D341Med (cell line): Measurements from ENCODE around the gene MIB1.
"Not testable (repeated sequence)": the region's sequence is repeated elsewhere in the genome, so short reads cannot be mapped to it uniquely, and the experiment has no call there.

ENCODE experiments used
- DNase-seq: peaks from one replicate; pipeline ENCODE4 v3.0.0; 2012; ENCODE audit warnings: low spot score

The MIB1 gene

DNA sequence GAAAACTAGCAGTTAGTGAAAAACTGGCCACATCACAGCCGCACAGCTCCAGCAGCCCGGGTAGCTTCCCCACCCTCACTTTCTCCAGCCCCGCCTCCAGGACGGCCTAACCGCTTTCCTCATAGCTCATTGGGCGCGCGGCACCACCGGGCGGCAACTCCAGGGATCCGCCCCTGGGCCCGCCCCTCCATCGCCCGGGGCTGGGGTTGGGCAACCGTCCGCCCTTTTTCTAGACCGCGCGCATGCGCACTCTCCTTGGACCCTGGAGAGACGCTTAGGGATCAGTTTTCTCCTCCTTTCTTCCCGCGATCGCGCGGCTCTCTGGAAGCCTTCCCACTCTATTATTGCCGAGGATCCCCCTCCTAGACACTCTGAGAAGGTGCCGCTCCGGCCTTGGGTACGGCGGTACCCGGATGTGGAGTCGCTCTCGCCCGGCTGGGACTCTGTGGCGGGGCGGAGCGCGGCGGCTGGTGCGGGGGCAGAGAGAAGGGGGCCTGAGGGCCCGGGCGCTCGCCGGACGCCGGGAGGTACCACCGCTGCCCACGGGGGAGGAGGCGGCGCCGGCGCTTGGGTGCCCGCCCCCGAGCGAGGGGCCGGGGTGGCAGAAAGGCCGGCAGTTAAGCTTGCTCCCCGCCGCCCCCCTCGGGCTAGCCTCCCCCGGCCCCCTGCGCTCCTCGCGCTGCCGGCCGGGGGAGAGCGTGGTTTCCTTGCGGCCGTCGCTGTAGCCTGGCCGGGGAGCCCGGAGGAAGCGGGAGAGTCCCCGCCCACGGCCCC lies at the start of gene MIB1:
Gene MIB1 (plus strand): TSS at position 255 of the 774 bp plus-strand sequence. CDS start 792 bp downstream, outside the sequence.
- DNase-seq, result peak; percentile 100

DNA sequence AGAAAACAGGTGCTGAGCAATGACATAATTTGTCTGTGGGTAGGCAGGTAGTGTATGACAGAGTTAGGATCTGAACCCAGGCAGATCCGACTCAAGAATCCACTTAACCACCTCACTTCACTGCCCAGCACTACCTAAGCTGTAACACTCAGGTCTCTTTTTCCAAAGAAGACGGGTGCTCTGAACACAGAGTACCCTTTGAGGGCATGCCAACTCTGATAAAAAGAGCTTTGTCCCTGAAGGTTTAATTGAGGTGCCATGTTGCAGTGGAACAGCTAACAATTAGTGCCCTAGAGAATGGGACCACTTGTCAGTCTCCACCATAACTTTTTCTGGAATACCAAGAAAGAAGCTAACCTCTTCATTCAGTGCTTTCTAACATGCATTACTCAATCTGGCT lies 47.3 kb upstream of the MIB1 start:
- DNase-seq, result no peak

DNA sequence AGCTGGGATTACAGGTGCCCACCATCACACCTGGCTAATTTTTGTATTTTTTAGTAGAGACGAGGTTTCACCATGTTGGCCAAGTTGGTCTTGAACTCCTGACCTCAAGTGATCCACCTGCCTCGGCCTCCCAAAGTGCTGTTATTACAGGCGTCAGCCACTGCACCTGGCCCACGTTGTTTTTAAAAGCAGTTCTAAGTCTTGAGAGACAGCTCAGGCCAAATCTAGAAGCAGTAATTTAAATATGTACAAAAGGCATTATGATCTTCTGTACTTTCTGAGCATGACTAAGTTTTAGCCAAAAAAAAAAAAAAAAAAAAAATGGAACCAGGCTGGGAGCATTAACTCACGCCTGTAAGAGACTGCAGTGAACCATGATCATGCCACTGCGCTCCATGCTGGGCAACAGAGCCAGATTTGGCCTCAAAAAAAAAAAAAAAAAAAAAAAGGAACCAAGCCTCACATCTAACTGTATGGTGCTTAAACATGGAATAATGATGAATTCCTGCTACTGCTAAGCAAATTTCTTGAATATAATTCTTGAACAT lies 40.0 kb upstream of the MIB1 start:
- DNase-seq, result no peak

DNA sequence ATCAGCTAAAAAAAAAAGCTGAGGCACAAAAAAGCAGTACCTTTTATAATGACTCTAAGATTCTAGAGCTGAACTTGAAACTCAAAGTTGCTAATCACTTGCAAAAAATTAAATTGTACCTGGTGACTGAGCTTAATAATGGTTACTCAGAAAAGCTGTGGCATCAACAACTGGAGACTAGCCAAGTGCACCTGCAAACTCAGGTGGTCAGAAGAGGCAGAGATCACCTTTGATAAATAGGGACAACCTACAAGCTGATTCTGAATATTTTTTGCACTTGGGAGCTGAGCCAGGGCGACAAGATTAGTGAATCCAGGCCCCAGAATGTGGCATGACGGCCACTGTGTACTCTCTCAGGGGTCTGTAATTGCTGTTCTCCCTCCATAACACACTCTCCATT lies 39.0 kb upstream of the MIB1 start:
- no peak for DNase-seq

DNA sequence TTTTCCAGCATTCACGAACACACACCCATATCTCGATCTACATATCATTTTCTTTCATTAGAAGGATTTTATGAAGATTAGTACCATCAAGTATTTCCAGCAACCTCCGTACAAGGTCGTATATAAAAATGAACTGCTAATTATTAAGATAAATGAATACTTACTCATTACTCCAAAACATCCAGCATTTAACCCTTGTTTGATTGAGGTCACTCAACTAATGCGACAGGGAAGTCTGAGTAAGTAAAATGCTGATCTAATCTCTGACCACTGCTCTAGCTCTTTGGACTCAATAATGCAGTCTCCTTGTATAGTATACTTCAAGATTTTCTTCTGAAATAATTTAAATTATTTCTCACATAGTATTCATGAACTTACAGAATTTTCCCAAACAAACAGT lies 38.0 kb upstream of the MIB1 start:
- DNase-seq, result no peak

DNA sequence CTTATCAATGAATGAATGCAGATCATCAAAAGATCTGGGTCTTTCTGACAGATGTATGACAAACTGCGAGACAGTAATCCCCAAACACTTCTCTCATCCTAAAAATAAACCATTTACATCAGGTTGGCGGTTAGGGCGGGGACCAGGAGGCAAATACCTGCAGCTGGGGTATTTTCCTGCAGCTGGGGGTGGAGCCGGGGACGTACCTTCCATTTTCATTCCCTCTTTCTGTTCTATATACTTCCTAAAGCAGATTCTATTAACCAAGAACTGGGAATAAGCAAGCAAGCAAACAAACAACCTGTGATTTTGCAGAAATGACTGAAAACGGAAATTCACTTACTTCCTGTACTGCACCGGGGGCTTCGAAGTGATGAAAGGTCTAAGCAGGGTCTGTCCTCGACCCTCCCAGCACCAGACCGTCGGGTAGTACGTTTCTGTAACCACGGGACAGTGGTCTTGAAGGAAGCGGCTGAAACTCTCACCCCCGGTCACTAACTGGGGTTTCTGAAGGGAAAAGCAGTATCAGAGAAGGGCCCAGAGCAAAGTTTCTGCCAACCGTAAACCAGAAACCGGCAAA lies 37.3 kb upstream of the MIB1 start:
- DNase-seq, result peak; percentile 55

DNA sequence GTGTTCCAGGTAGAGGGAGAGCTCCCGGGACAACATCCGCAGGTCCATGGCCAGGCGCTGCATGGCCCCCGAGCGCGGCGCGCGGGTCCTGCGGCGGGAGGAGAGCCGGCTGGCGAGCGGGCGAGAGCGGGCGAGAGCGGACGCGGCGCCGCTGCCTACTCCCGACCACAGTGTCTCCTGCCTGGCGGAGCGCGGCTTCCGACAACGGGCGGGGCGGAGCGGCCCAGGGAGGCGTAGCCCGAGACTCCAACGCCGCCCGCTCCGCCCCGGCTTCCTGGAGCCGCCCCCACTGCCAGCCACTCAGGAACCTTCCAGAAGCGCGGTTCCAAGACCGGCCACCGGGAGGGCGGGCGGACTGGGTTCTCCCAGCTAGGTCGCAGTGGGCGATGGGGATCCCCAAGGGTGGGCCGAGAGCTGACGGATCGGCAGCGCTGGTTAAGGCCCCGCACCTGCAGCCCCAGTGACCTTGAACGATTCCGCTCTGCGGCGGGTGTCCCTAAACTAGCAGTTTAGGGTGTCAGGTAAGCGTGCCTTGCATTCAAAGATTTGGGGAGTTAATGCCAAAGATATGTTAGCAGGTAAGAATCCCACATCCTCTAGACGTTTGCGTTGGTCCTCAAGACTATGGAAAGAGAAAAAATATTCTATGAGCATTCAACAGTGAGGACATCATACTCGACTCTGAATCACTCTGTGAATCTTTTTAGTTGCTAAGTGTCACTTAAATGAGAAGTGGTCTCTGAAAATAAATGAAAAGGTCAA lies 35.8 kb upstream of the MIB1 start, which contains the start of gene ABHD3:
Gene ABHD3 (minus strand): TSS at position 172 of the 762 bp plus-strand sequence. CDS start 109 bp downstream, at position 63.
- peak; percentile 97 for DNase-seq

DNA sequence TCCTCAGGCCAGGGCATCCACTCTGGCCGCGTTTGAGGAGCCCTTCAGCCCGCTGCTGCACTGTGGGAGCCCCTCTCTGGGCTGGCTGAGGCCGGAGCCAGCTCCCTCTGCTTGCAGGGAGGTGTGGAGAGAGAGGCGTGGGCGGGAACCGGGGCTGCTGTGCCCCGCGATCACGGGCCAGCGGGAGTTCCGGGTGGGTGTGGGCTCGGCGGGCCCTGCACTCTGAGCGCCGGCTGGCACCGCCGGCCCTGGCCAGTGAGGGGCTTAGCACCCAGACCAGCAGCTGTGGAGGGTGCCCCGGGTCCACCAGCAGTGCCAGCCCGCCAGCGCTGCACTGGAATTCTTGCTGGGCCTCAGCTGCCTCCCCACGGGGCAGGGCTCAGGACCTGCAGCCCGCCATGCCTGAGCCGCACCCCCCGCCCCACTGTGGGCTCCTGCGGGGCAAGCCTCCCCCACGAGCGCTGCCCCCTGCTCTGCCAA lies 34.2 kb upstream of the MIB1 start:
- no peak for DNase-seq

DNA sequence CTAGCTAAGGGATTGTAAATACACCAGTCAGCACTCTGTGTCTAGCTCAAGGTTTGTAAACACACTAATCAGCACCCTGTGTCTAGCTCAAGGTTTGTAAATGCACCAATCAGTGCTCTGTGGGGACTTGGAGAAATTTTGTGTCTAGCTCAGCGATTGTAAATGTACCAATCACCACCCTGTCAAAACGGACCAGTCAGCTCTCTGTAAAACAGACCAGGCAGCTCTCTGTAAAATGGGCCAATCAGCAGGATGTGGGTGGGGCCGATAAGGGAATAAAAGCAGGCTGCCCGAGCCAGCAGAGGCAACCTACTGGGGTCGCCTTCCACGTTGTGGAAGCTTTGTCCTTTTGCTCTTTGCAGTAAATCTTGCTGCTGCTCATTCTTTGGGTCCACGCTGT lies 33.5 kb upstream of the MIB1 start:
- DNase-seq, result not testable (repeated sequence)

DNA sequence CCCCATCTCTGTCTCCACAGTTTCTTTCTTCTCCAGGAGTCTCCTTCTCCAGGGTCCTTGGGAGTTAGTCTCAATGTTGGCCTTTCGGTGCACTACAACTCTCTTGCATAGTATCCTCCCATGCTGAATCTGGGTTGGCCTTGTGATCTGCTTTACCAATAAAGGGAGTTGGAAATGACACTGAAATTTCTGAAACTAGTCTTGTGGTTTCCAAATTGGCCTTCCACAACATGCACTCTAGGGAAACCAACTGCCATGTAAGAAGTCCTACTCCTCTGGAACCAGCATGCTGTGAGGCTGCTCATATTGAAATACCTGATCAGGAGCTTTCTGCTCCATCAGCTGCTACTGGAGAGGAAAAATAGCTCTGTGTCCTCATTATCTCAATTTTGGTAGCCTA lies 26.1 kb upstream of the MIB1 start:
- no peak for DNase-seq

DNA sequence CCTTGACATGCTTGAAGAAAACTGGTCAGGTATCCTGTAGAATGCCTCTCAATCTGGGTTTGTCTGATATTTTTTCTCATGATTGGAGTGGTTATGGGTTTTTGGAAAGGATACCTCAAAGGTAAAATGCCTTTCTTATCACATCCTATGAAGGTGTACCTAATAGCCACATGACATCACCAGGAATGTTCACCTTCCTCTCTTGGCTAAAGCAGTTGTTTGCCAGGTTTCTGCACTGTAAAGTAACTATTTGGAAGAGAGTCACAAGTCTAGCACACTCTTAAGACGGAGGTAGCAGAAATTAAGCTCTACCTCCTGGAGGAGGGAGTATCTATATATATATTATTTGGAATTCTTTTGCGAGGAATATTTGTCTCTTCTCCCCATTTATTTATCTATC lies 17.9 kb upstream of the MIB1 start:
- no peak for DNase-seq

DNA sequence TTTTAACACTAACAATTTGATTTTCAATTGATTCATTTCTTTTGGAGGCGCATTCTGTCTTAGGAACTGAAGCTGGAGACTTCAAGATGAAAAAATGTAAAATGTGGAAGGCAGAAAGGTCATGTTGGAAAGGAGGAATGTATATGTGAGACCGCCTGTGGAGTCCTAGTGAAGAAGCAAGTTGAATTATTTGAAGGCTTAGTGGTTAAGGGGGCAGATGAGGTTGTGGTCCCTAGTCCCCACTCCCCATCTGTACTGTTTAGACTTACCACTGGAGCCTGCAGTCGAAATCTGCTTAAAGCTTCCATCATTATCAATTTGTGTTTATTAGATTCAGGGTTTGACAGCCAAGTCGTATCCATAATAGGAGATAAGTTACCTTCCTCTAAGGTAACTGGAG lies 15.4 kb upstream of the MIB1 start:
- DNase-seq, result no peak

DNA sequence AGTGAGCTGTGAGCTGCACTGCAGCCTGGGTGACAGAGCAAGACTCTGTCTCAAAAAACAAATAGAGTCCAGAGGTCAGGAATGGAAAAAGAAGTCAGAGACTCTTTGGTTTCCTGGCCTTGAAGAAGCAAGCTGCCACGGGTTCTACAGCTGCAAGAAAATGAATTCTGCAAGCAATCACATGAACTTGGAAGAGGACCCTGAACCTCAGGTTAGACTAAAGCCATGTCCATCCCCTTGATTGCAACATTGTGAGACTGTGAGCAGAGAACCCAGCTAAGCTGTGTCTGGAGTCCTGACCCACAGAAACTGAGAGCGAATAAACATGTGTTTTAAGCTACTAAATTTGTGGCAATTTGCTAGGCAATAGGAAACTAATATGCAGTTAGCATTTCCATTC lies 12.9 kb upstream of the MIB1 start:
- no peak for DNase-seq

DNA sequence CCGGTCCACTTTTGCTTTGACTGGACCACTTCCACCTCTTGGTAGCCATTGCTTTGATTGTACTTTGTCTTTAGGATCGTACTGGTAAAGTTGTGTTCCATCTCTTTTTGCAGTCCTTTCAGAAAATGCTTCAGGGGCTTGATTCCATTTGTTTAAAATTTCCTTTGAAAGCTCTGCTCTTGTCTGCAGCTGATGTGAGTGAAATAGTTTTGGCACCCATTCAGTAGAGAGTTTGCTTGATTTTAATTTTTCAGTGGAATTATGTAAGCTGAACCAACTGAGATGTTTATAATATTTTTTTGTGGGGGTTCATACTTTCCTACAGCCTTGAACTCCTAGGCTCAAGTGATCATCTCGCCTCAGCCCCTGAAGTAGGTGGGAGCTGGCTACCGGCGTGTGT lies 7.6 kb upstream of the MIB1 start:
- no peak for DNase-seq

DNA sequence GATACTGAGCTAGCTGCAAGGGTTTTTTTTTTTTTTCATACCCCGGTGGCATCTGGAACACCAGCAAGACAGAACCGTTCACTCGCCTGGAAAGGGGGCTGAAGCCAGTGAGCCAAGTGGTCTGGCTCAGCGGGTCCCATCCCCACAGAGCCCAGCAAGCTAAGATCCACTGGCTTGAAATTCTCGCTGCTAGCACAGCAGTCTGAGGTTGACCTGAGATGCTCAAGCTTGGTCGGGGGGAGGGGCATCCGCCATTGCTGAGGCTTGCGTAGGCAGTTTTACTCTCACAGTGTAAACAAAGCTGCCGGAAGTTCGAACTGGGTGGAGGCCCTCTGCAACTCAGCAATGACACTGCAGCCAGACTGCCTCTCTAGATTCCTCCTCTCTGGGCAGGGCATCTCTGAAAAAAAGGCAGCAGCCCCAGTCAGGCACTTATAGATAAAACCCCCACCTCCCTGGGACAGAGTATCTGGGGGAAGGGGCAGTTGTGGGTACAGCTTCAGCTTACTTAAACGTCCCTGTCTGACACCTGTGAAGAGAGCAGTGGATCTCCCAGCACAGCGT lies 5.1 kb upstream of the MIB1 start:
- no peak for DNase-seq

DNA sequence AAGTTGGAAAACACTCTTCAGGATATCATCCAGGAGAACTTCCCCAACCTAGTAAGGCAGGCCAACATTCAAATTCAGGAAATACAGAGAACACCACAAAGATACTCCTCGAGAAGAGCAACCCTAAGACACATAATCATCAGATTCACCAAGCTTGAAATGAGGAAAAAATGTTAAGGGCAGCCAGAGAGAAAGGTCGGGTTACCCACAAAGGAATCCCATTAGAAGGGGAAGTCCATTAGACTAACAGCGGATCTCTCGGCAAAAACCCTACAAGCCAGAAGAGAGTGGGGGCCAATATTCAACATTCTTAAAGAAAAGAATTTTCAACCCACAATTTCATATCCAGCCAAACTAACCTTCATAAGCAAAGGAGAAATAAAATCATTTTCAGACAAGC lies 3.7 kb upstream of the MIB1 start:
- not testable (repeated sequence) for DNase-seq

DNA sequence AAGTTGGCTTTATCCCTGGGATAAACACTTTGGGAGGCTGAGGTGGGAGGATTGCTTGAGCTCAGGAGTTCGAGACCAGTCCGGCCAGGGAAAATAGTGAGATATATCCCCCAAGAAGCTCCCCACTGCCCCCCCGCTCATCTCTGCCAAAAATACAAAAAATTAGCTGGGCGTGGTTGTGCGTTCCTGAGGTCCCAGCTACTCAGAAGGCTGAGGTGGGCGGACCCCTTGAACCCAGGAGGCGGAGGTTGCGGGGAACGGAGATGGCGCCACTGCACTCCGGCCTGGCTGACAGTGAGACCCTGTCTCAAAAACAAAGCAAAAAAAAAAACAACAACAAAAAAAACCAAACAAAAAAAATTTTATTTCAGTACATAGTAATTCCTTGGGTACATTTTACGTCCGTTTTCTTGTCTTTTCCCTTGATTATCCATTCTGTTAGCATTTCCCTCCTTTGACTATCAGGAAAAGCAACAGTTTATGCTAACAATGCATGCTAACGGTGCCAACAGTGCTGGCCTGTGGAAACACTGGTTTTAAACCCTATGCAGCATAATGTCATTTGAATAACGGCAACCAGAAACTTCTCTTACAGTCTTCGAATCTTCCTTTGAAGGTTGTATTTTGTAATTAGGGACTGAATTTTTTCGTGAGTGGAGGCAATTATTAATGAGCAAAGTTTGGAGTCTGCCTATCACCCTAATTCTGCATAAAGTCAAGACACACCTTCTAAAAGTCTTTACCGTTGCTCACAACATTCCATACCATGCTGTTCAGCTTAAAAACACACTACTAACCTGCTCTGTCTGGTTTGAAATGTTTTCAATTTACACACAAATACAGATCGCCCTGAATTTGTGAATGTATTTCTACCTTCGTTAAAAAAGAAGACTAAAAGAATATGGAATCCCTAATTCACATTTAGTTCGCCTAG lies 721 bp upstream of the MIB1 start:
- no peak for DNase-seq

DNA sequence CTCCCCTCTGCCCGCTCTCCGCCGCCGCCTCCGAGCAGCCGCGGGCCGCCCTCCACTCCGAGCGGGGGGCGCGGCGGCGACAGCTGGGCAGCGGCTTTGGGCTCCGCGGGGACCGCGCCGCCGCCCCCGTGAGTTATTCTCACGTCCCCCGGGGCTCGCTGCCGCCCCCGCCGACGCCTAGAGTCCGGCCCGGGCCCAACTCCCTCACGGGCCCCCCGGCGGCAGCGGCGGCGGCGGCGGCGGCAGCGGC lies 645 bp downstream of the MIB1 start:
- peak; percentile 91 for DNase-seq

DNA sequence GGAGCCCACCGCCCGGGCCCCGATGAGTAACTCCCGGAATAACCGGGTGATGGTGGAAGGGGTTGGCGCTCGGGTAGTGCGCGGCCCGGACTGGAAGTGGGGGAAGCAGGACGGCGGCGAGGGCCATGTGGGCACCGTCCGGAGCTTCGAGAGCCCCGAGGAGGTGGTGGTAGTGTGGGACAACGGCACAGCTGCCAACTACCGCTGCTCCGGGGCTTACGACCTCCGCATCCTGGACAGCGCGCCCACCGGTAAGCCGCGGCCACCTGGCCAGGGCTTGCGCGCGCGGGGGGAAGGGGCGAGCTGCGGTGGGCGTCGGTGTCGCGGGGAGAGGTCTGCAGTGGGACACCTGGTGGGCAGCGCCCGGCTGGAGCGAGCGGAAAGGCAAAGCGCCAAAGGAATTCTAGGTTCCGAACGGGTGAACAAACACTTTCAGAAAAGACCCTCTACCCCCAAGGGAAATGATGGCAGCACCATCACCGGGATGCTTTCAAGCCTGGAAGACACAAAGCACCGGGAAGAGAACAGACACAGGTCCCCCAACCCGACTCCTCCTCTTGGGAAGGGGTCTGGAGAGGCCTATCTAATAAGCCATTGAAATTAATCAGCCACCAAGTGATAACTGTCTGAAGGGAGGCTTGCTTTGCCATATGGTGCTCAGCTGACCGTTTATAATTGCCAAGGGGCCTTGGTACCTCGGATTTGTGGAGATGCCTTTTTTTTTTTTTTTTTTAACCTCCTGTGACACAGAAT lies 1.1 kb downstream of the MIB1 start:
- peak; percentile 70 for DNase-seq

DNA sequence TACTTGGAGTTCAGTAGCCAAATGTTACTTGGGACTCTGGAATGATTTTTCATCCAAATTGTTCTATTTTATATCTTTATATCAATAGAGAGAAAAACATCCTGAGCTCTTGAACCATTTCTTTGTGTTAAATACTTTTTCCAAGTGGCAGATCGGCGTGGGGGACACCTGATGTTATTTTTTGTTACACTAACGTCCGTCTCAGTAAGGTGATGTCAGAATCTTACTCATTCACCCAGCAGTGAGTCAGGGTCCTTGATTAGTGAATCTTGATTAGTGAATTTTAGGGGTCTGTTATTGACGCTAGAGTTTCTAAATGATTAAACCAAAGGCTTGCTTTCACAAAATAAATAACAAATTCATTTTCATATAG lies 1.7 kb downstream of the MIB1 start:
- DNase-seq, result no peak
